Stimulated activated CD4-positive, alpha-beta T cell treated with anti-CD3 and anti-CD28 coated beads, Interleukin-2, amount 100 ng/mL, for 48 hours (primary cell): Measurements from ENCODE around the gene IFITM1.
A peak's percentile ranks its signal among the peaks of the same experiment; 100 is the strongest.
"Not testable (repeated sequence)": the region's sequence is repeated elsewhere in the genome, so short reads cannot be mapped to it uniquely, and the experiment has no call there.

Experiments
- DNase-seq, 2 donors: peaks; one replicate each; pipeline ENCODE4 v3.0.0-alpha.2; 2020

IFITM1 gene

GRCh38 chr11:309979-310572, 3.8 kb upstream of the IFITM1 start:
- not testable (repeated sequence) for DNase-seq

- DNase-seq = not testable (repeated sequence)
Measured at GRCh38 chr11:311013-311748, 2.7 kb upstream of the IFITM1 start.

- DNase-seq = no peak
Measured at GRCh38 chr11:312092-312816, 1.6 kb upstream of the IFITM1 start.

GRCh38 chr11:313304-313786, 495 bp upstream of the IFITM1 start:
- DNase-seq = no peak

- not testable (repeated sequence) for DNase-seq
Measured at GRCh38 chr11:314554-314875, 675 bp downstream of the IFITM1 start.

- no peak for DNase-seq
Measured at GRCh38 chr11:315051-315481, 1.2 kb downstream of the IFITM1 start.

- no peak for DNase-seq
Measured at GRCh38 chr11:315516-315994, 1.7 kb downstream of the IFITM1 start.

- DNase-seq = no peak
Measured at GRCh38 chr11:316031-316701, 2.3 kb downstream of the IFITM1 start.

- no peak for DNase-seq
Measured at GRCh38 chr11:316891-317301, 3.1 kb downstream of the IFITM1 start.

GRCh38 chr11:317668-318404, 4.0 kb downstream of the IFITM1 start:
- DNase-seq = not testable (repeated sequence)

- not testable (repeated sequence) for DNase-seq
Measured at GRCh38 chr11:318405-319120, 4.7 kb downstream of the IFITM1 start.

GRCh38 chr11:319121-319887, 5.5 kb downstream of the IFITM1 start:
- DNase-seq = not testable (repeated sequence)

- DNase-seq = not testable (repeated sequence)
Measured at GRCh38 chr11:319888-320273, 6.0 kb downstream of the IFITM1 start.

GRCh38 chr11:324156-324555, 10.3 kb downstream of the IFITM1 start:
- DNase-seq = no peak

GRCh38 chr11:324593-325517, 11.0 kb downstream of the IFITM1 start:
- DNase-seq = not testable (repeated sequence)

- DNase-seq = no peak
Measured at GRCh38 chr11:325796-326591, 12.2 kb downstream of the IFITM1 start.

- no peak for DNase-seq
Measured at GRCh38 chr11:326592-326841, 12.7 kb downstream of the IFITM1 start.

GRCh38 chr11:326842-327580, 13.2 kb downstream of the IFITM1 start:
- DNase-seq = peak in 1 of 2 donors; percentile 53

- DNase-seq = no peak
Measured at GRCh38 chr11:327581-327923, 13.7 kb downstream of the IFITM1 start.
